GM12878 (cell line): Measurements from ENCODE around the gene GNB3. TPM values are rescaled to one million over a fixed set of nuclear protein-coding genes. Genes with fewer than 3 reads are reported as not detected.

Experiments used
- ATAC-seq: fragments of 200-7000 bp; cut with Tn5 transposase; 3 replicates; pipeline ENCODE4 v1.9.1; 2020; ENCODE audit warnings: mild to moderate bottlenecking, moderate library complexity
- BruUV-seq: library from RNA; stranded (reverse); fragments of 400-500 nt; replicated peaks from 2 replicates; lab custom pipeline; 2021; lab: Mats Ljungman, UMichigan
- CTCF ChIA-PET: fragments of 300-600 bp; sonication (Branson Sonifier 250); formaldehyde crosslinking; extraction: SDS; loops from one replicate; lab custom pipeline; 2021; ENCODE audit warnings: inconsistent platforms; lab: Yijun Ruan, JAX
- POLR2A ChIA-PET: fragments of 350-600 bp; formaldehyde crosslinking; extraction: SDS; loops from one replicate; lab custom pipeline; 2021; ENCODE audit warnings: inconsistent platforms; lab: Charles Lee
- RAD21 ChIA-PET: fragments of 300-600 bp; sonication (Branson Sonifier 250); formaldehyde crosslinking; loops from one replicate; lab custom pipeline; 2023; ENCODE audit warnings: antibody characterized with exemption; ENCODE audit not compliant: unreplicated experiment; lab: Charles Lee
- SMC1A ChIA-PET: fragments of 300-600 bp; sonication (Branson Sonifier 250); formaldehyde crosslinking; loops from one replicate; lab custom pipeline; 2023; ENCODE audit not compliant: unreplicated experiment, uncharacterized antibody; lab: Charles Lee
- DNase-seq: peaks from one replicate; pipeline ENCODE4 v3.0.0-alpha.2; 2011; ENCODE audit warnings: low read depth, low spot score
- FAIRE-seq: peaks from 3 replicates; lab custom pipeline; 2011; peaks lifted over from hg19 to GRCh38; lab: Jason Lieb, UNC
- H2AFZ ChIP-seq: 2 replicates; pipeline ENCODE4 v1.6.0; 2011; ENCODE audit warnings: low read depth, low read length, control low read depth; ENCODE audit not compliant: control insufficient read depth
- H3K27ac ChIP-seq: 2 replicates; pipeline ENCODE4 v1.5.1; 2011; ENCODE audit warnings: control low read depth; ENCODE audit not compliant: control insufficient read depth, insufficient read depth
- H3K27me3 ChIP-seq, 2 experiments: replicated peaks in 1 of 2; 2 replicates each; pipeline versions ENCODE4 v1.6.0 to v1.6.1; 2011; ENCODE audit warnings: low read length in 1 of 2; ENCODE audit not compliant: control insufficient read depth in 2 of 2, insufficient read depth in 2 of 2
- H3K36me3 ChIP-seq, 2 experiments: 2 replicates each; pipeline ENCODE4 v1.5.1; 2011; ENCODE audit warnings: low read length in 1 of 2; ENCODE audit not compliant: control insufficient read depth in 2 of 2, insufficient read depth in 2 of 2
- H3K4me1 ChIP-seq: 2 replicates; pipeline ENCODE4 v1.6.1; 2011; ENCODE audit warnings: mild to moderate bottlenecking, low read length, moderate library complexity, mixed read lengths; ENCODE audit not compliant: control insufficient read depth, insufficient read depth
- H3K4me2 ChIP-seq: 2 replicates; pipeline ENCODE4 v1.6.0; 2011; ENCODE audit warnings: control low read depth; ENCODE audit not compliant: control insufficient read depth, insufficient read depth
- H3K4me3 ChIP-seq: fragments of 200-600 bp; sonication (generic); 2 replicates; pipeline ENCODE4 v1.5.1; 2016
- H3K79me2 ChIP-seq: 2 replicates; pipeline ENCODE4 v1.6.0; 2011; ENCODE audit warnings: low read length; ENCODE audit not compliant: control insufficient read depth, insufficient read depth
- H3K9ac ChIP-seq: 2 replicates; pipeline ENCODE4 v1.8.0; 2011; ENCODE audit warnings: low read length, control low read depth, mixed read lengths; ENCODE audit not compliant: control insufficient read depth, insufficient read depth
- H3K9me3 ChIP-seq: replicated peaks from 3 replicates; pipeline ENCODE4 v1.5.1; 2011; ENCODE audit warnings: mild to moderate bottlenecking, low read length; ENCODE audit not compliant: control insufficient read depth, insufficient read depth
- H4K20me1 ChIP-seq: 2 replicates; pipeline ENCODE4 v1.6.0; 2011; ENCODE audit not compliant: control insufficient read depth, insufficient read depth
- EP300 ChIP-seq, 2 experiments: fragments of 150-350 bp in 1 of 2; IDR thresholded peaks; 2 replicates each; pipeline ENCODE4 v1.6.1; 2011 to 2012; ENCODE audit warnings: low read depth in 2 of 2, low read length in 2 of 2, borderline replicate concordance in 1 of 2, improper control_type of control experiment in 1 of 2, inconsistent platforms in 1 of 2; ENCODE audit not compliant: control insufficient read depth in 1 of 2
- HDAC6 ChIP-seq: fragments of 200-600 bp; sonication (generic); IDR thresholded peaks from one replicate; pipeline ENCODE4 v1.8.0; 2017; ENCODE audit warnings: antibody characterized with exemption; ENCODE audit not compliant: unreplicated experiment
- MLLT1 ChIP-seq: fragments of 450-650 bp; IDR thresholded peaks from 2 replicates; pipeline ENCODE4 v1.6.1; 2016; ENCODE audit warnings: mild to moderate bottlenecking
- PML ChIP-seq: IDR thresholded peaks from 2 replicates; pipeline ENCODE4 v1.6.1; 2012; ENCODE audit warnings: low read length, inconsistent platforms
- RELB ChIP-seq: fragments of 450-650 bp; IDR thresholded peaks from 2 replicates; pipeline ENCODE4 v1.6.1; 2017; ENCODE audit warnings: low read depth, mild to moderate bottlenecking, moderate library complexity
- SREBF1 ChIP-seq: IDR thresholded peaks from 2 replicates; pipeline ENCODE4 v1.6.1; 2012; ENCODE audit warnings: mild to moderate bottlenecking, low read length
- TARDBP ChIP-seq: IDR thresholded peaks from 2 replicates; pipeline ENCODE4 v1.6.1; 2016; ENCODE audit warnings: borderline replicate concordance
- WGBS: methylation state at CpG from one replicate; pipeline ENCODE4 v1.1.6; 2016; ENCODE audit warnings: low lambda C conversion rate; ENCODE audit not compliant: insufficient replicate concordance, insufficient coverage; ENCODE audit errors: missing lambda C conversion rate; 5-methylcytosine and 5-hydroxymethylcytosine counted together
- in situ Hi-C: fragments of 300-500 bp; cut with MboI; formaldehyde crosslinking; loops from 9 replicates; pipeline ENCODE4 v1.14.3; 2018; ENCODE audit warnings: mixed read lengths
- intact Hi-C: fragments of 100-400 bp; cut with micrococcal nuclease; formaldehyde crosslinking; loops from one replicate; pipeline ENCODE4 v1.14.2; 2022; ENCODE audit not compliant: unreplicated experiment
- polyA plus RNA-seq, 11 experiments: library from polyadenylated mRNA; depleted of rRNA in 4 of 11; unstranded in 6 of 11; stranded (reverse) in 5 of 11; fragments of >200 nt; fragmentation: Nextera tagmentation in 4 of 11; fragmentation: Illumina TruSeq in 1 of 11; extraction: Ambion mirVana in 4 of 11; extraction: Trizol in 1 of 11; gene quantifications; 1 replicate in 1 of 11; 2 replicates in 10 of 11; pipeline versions ENCODE4 v1.2.1 to v1.2.3, GENCODE V29; 2011 to 2016; ENCODE audit warnings: inconsistent platforms in 2 of 11, missing spikeins in 2 of 11, low read depth in 1 of 11
- total RNA-seq, 4 experiments: library from RNA; depleted of rRNA in 3 of 4; stranded (reverse); fragments of >200 nt in 3 of 4; fragmentation: Illumina TruSeq in 1 of 4; extraction: Trizol in 1 of 4; gene quantifications; 2 replicates each; pipeline versions ENCODE4 v1.2.1 to v1.2.3, GENCODE V29; 2013 to 2021
- TF ChIP-seq, protein P1 (sequence below): IDR thresholded peaks from 2 replicates; pipeline ENCODE4 v1.6.1; 2012; ENCODE audit warnings: low read length, inconsistent platforms

GNB3 gene
- total and polyA plus RNA-seq, 10 of the 15 experiments (the other 5 are each of a cell fraction or from before 2014, with no cell fraction given), result 0.05 to 1.1 (median 0.36) TPM

DNA sequence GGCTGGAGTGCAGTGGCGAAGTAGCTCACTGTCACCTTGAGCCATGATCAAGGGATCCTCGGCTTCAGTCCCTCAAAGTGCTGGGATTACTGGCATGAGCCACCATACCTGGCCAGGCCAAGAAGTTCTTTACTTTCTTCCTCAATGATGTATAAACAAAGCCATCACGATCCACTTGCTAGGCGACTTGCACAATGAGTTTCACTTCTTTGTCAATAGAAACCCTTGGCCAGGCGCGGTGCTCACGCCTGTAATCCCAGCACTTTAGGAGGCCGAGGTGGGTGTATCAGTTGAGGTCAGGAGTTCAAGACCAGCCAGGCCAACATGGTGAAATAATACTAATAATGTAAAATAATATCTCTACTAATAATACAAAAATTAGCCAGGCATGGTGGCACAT, 46.7 kb downstream of the GNB3 start:
- Histone ChIP-seq H3K36me3 (peaks cover 0 to 9% of the 10 kb centered on the region in 2 experiments; a peak in 3 of 4 replicates), H3K9me3 (no peaks in the 10 kb centered on the region), H3K4me3 (no peak overlapping the region), H3K9ac (no peak overlapping the region), H3K27me3 (no peaks in the 10 kb centered on the region), H3K79me2 (no peaks in the 10 kb centered on the region), H2AFZ (no peak overlapping the region), H4K20me1 (no peaks in the 10 kb centered on the region), H3K4me2 (no peak overlapping the region), H3K4me1 (peaks cover 12% of the 10 kb centered on the region), H3K27ac (no peak overlapping the region)
- ATAC-seq (no peak), DNase-seq (no peak), FAIRE-seq (no peak)
- SMC1A ChIA-PET, result no interaction called here
- no TSS peak for BruUV-seq
- WGBS, result 91% methylated on average over 8 of the region's 8 CpGs
- TF ChIP-seq SREBF1, result no peak
- no peak for TF ChIP-seq HDAC6
- TF ChIP-seq TARDBP, result no peak
- no peak for TF ChIP-seq PML
- no peak for TF ChIP-seq RELB
- no peak for TF ChIP-seq MLLT1
- TF ChIP-seq EP300 (IDR thresholded peaks at IDR 0.05; ENCODE audit: borderline replicate concordance in 1 of 2, control insufficient read depth in 1 of 2, low read depth in 2 of 2, low read length in 2 of 2), result no peak
- TF ChIP-seq, protein P1, sequence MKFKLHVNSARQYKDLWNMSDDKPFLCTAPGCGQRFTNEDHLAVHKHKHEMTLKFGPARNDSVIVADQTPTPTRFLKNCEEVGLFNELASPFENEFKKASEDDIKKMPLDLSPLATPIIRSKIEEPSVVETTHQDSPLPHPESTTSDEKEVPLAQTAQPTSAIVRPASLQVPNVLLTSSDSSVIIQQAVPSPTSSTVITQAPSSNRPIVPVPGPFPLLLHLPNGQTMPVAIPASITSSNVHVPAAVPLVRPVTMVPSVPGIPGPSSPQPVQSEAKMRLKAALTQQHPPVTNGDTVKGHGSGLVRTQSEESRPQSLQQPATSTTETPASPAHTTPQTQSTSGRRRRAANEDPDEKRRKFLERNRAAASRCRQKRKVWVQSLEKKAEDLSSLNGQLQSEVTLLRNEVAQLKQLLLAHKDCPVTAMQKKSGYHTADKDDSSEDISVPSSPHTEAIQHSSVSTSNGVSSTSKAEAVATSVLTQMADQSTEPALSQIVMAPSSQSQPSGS, result no peak
- RAD21 ChIA-PET, result interaction anchor here (1.4 kb wide), 1 partner anchor 15 kb away, joined by 4 read pairs; the partner anchor contains the start of gene SPSB2
- intact Hi-C loops, result no loop called here
- POLR2A ChIA-PET, result interaction anchor here (0.6 to 1.4 kb wide), 2 partner anchors 14 to 236 kb away, joined by 3 read pairs; partner anchors contain the start of gene SPSB2
- CTCF ChIA-PET, result interaction anchor here (0.7 to 1.8 kb wide), 2 partner anchors 15 to 252 kb away, joined by 3 to 8 read pairs; partner anchors contain the start of gene SPSB2
- in situ Hi-C loops, result no loop called here
